ENCODE measurements around the gene HOXB13.

GRCh38 chr17:48761114-48761513 is 32.6 kb upstream of the HOXB13 start:
- TF ChIP-seq CTCF (conservative IDR thresholded peaks at IDR 0.05; ENCODE audit: low read depth in 2 of 2) (no peak), EZH2 (IDR thresholded peaks at IDR 0.05; ENCODE audit: low read depth, unreplicated experiment) (no peak), CREB1 (CRISPR knock-in tag; IDR thresholded peaks at IDR 0.05; ENCODE audit: low read depth) (no peak), JUNB (IDR thresholded peaks at IDR 0.05; ENCODE audit: unreplicated experiment) (no peak), ZNF331 (CRISPR knock-in tag; IDR thresholded peaks at IDR 0.05; ENCODE audit: low read depth) (no peak), POLR2AphosphoS5 (IDR thresholded peaks at IDR 0.05; ENCODE audit: low read depth) (no peak), ZNF462 (CRISPR knock-in tag; IDR thresholded peaks at IDR 0.05) (no peak), ETS1 (IDR thresholded peaks at IDR 0.05) (no peak), ZNF114 (CRISPR knock-in tag; IDR thresholded peaks at IDR 0.05) (no peak), REST (IDR thresholded peaks at IDR 0.05; ENCODE audit: unreplicated experiment) (no peak), EZH2phosphoT487 (IDR thresholded peaks at IDR 0.05; ENCODE audit: unreplicated experiment) (no peak)

All from GM23338 (cell line).